DLD1 (cell line): ENCODE data around the gene GPR31.
"Not testable (repeated sequence)": the region's sequence is repeated elsewhere in the genome, so short reads cannot be mapped to it uniquely, and the experiment has no call there.

ENCODE experiments used
- in situ Hi-C: cut with HindIII; loops from 2 replicates; pipeline ENCODE4 v1.10.0; 2017; ENCODE audit warnings: low sequenced_read_pairs

The GPR31 gene, protein sequence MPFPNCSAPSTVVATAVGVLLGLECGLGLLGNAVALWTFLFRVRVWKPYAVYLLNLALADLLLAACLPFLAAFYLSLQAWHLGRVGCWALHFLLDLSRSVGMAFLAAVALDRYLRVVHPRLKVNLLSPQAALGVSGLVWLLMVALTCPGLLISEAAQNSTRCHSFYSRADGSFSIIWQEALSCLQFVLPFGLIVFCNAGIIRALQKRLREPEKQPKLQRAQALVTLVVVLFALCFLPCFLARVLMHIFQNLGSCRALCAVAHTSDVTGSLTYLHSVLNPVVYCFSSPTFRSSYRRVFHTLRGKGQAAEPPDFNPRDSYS

DNA sequence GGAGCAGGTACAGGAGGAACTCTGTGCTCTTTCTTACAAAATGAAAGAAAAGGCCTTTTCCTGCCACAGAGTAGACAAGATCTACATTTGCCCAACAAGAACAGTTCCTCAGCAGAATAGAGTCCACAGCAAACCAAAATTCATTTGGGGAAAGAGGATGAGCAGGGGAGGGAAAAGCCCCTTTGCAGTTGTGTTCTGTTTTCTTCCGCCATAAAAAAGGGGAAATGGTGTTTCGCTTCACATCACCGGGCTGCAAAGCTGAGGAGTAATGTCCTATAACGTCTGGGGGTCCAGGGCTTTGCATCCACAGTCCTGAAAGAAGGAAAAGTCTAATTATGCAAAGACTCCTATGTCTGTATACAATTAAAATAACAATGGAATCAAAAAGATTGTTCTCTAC is at the start of gene GPR31:
TSS of gene GPR31 (minus strand) at position 118 of the 400 bp plus-strand sequence. CDS start 149 bp downstream, outside the sequence.
- in situ Hi-C loops, result no loop called here

DNA sequence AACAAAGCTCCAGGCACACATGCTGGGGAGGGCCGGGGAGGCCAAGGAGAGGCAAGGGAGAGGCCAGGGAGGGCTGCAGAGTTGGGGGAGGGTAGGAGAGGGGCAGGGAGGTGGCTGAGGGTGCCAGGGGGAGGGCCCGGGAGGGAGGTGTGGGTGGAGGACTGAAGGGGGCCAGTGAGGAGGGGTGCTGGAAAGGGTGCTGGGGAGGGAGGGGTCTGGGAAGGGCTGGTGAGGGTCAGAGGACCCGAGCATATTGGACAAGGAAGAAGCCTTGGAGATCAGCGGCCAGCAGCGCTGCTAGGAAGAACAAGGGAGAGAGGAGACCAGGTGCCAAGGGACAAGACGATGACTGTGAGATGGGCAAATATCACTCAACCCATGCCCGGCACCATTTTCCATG is 49.7 kb upstream of the GPR31 start:
- in situ Hi-C loops, result no loop called here

DNA sequence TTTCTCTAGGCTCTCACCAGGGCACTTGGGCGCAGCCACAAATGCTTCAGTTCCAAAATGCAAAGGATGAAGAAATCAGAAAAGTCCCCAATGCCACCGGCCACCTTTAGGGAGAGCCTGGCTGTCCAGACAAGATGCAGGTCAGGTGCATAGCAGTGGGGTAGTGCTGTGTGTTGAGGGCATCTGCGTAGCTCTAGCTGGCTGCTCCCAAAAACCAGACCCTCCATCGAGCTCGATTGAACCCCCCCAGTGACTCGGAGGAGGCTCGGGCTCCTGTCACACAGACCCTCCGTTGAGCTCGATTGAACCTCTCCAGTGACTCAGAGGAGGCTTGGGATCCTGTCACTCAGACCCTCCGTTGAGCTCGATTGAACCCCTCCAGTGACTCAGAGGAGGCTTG is 47.5 kb upstream of the GPR31 start:
- in situ Hi-C loops, result not testable (repeated sequence)

DNA sequence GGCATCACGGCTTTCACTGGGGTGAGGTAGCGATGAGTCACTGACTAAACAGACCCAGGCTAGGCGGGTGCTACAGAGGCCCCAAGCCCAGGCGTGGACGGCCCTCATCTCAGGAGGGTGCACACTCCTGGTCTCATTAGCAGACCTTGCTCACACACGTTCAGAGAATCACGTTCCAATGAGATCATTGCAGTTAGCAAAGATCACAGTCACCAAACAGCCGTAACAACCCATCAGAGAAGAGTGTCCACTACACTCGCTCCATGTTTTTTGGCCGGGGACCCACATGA is 46.2 kb upstream of the GPR31 start:
- in situ Hi-C loops, result not testable (repeated sequence)

DNA sequence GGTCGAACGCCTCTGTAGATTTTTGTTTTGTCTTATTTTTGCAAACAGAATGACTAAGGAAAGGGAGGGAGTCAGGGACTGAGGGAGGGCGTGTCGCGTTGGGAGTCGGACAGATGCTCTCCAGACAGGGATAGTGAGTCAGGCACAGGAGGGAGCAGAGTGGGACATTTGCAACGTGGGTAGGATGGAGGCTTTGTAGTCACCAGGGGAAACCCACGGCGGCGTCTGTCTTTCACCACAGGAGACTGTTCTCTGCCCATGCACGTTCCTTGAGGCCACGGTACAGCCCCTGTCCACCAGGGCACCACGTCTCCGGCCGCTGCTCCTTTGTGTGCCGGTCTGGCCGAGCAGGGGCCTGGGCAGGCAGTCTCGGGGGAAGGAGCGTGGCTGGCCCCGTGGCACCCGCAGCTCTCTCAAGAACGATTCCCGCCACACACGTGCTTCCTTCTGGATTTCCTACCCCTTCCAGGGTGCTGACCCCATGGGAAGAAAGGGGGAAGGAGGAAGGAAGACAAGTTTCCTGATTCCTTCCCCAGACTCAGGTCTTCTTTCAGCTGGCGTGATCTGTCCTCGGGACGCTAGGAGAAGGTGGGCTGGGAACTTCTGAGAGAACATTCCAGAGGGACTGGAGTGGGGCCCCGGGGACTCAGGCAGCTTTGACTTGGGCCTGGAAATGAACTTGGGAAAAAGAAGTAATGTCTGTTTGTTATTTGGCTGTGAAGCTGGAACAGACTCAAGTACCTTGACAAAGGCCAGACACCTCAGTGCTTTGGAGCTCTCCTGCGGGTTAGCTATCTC is 45.7 kb upstream of the GPR31 start:
- in situ Hi-C loops, result not testable (repeated sequence)

DNA sequence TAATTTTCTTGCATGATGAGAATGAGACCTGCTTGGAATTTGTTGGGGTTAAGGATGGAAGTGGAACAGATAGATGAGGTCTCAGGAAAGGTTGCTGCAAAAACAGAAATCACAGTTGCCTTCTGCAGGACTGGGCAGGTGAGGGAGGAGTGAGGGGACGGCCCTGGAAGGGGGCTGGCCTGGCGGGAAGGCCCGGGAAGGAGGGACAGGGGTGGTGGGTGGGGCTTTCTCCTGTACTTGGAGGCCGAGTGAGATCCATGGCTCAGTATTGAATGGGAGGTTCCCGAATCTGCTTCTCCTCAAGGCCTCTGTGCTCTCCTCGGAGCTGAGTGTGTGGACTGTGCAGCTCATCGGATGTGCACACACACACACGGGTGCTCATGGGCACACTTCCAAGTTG is 44.8 kb upstream of the GPR31 start:
- in situ Hi-C loops, result not testable (repeated sequence)

DNA sequence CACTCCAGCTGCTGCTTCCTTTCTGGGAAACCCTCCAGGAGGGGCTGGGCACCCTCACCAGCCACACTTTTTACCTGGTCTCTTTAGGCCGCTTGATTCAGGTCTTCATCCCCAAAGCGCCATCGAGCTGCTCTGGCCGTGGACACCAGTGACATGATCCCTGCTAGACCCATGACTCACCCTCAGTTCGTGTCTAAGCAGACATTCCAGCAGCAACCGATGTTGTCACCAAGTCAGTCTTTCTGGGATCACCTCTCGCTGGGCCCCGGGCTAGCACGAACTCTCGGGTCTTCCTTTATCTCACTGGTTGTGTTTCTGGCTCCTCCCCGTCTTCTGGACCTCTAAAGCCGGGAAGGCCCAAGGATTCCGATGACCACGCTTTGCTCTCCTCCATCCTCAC is 43.0 kb upstream of the GPR31 start:
- in situ Hi-C loops, result no loop called here

DNA sequence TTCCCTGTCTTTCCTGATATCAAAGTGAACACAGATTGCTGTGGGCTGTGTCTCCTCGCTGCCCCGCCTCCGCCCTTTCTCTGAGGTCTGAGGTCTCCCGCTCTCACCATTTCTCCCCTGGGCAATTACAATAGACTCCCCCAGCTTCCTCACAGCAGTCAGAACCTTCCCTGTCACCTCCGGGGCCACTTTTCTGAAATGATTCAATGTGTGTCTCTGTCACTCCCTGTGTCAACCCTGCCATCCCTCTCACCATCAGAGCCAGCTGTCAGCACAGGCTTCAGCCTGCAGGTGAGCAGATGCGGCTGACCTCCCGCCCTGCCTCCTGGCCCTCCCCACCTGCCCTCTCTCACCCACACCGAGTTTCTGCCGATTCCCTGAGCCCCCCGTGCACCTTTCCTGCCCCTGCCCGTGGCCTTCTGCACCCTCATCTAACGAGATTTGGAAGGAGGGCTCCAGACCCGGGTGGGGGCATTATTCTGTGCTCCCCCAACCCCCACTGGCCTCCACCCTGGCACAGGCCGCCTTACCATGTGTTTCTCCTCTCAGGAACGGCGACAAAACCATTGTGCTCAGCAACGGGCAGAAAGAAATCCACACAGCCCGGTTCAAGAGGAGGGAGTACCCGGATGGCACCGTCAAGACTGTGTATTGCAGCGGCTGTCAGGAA is 38.3 kb upstream of the GPR31 start:
- in situ Hi-C loops, result not testable (repeated sequence)

DNA sequence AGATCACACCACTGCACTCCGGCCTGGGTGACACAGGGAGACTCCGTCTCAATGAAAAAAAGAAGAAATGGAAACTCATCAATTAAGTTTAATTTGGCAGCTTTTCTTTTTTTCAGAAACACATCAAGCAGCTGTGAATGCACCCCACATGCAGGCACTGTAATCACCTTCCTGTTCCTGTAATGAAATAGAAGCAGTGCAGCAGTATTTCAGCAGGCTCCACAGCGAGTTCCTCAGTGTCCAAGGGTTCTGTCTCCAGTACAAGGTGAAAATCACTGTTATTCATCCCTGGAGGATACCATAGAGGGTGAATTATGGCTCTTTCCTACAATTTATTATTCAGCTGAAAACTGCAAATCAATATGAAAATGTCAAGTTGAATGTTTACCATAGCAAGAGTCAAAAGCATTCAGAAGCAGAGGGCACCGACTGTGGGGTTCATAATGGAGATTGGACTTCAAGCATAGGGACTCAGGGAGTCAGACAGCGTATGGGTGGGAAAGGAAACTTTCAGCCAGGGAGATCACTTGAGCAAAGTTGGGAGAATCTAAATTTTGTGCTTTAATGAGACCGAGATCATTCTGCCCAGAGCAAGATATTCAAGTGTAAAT is 35.8 kb upstream of the GPR31 start:
- in situ Hi-C loops, result not testable (repeated sequence)

DNA sequence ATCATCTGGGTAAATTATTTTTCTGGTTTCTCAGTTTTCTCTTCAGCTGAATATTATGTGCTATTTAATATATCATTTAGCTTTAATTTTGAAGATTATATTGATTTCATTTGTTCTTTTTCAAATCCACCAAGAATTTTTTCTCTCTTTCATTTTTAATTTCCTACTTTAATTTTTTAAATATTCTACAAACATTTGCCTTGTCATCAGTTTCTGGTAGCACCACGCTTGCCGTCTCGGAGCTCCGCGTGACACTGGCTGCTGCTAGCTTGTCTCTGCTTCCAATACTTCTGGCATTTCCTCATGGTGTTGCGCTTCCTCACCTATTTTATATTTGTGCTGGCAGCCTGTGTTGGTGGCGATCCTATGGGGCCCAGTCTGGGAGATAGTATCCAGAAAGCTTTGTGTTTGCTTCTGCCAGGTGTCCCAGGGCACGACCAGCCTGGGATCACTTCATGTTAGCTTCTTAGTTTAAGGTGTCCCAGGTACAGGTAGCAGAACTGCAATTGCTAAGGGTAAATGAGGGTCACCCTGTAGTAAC is 33.3 kb upstream of the GPR31 start:
- in situ Hi-C loops, result not testable (repeated sequence)

DNA sequence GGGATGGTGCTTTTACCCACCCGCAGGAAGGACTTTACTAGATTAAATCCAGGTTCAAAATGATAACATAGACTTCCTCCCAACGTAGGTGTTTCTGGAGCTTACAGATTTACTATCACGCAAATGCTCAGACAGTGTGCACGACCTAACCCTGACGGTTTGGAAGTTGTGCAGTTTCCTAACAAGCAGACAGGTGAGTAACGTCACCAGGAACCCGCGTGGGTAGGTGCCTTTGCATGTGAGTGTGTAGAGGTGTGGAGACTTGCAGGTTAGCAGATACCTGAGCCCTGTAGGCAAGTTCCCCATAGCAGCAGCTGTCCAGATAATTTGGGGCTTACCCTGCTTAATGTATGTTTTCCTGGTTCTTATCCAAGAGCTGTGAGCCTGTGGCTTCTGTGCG is 29.5 kb upstream of the GPR31 start:
- in situ Hi-C loops, result not testable (repeated sequence)

DNA sequence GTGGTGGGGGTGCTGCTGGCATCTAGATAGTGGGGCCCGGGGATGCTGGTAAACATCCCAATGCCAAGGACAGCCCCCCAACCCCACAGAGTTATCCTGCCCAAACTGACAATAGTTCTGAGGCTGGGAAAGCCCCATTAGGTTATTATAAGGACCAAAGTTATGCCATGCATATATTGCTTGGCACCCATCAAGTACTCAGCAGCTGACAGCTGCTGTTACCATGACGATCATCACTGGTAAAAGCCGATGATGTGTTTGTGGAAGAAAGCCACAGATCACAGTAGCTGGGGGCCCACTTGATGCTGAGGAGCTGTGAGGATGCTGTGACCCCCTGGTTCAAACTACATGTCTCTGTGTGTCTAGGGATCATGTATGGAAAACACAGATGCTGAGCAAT is 27.3 kb upstream of the GPR31 start:
- in situ Hi-C loops, result not testable (repeated sequence)

DNA sequence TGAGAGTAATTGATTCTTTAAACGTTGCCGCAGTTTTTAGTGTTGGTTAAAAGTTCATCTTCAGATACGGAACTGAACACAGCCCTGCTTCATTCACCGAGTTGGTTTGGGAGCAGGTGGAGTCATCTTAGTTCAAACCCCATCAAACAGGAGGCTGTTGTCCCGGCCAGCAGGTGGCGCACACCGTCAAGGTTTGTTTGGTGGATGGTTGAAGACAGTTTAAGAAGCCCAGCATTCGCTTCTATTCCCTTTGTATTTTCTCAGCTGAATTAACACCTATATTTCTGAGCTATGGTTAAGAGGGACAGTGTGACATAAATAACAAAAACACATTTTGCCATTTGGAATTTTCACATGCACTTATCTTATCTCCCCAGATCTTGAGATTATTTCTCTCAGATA is 25.1 kb upstream of the GPR31 start:
- in situ Hi-C loops, result not testable (repeated sequence)

DNA sequence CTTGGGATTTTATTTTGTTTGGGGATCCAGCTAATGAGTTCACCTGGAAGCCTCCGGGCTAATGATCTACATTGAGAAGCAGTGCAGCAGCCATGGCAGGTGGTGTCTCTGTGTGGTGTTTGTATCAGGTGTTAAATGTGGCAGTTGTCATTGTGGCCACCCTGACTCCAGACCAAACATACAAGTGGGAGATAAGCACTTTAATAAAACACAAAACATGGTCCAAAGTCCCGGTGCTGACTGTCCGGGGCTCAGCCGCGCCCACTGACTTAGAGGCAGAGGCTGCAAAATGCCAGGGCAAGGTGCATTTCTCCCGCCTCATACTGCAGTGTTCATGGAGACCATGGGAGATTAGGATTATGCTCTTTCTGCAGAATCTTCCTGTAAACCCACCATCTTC is 23.6 kb upstream of the GPR31 start:
- in situ Hi-C loops, result not testable (repeated sequence)

DNA sequence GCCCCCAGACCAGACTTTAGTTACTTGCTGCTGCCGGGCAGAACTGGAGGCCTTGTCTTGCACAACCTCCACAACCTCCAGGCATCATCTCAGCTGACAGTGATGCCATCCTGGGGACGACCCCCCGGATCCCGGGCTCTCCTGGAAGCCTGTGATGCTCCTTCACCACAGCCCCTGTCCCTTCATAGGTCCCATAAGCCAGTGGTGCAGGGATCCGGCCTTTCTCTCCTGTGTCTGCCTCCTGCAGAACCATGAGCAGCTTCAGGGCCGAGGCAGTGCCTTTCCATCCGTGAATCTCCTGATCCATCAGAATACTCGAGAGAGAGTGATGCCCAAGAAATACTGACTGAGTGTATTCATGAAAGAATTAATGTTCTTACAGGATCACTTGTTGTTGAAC is 22.3 kb upstream of the GPR31 start:
- in situ Hi-C loops, result not testable (repeated sequence)

DNA sequence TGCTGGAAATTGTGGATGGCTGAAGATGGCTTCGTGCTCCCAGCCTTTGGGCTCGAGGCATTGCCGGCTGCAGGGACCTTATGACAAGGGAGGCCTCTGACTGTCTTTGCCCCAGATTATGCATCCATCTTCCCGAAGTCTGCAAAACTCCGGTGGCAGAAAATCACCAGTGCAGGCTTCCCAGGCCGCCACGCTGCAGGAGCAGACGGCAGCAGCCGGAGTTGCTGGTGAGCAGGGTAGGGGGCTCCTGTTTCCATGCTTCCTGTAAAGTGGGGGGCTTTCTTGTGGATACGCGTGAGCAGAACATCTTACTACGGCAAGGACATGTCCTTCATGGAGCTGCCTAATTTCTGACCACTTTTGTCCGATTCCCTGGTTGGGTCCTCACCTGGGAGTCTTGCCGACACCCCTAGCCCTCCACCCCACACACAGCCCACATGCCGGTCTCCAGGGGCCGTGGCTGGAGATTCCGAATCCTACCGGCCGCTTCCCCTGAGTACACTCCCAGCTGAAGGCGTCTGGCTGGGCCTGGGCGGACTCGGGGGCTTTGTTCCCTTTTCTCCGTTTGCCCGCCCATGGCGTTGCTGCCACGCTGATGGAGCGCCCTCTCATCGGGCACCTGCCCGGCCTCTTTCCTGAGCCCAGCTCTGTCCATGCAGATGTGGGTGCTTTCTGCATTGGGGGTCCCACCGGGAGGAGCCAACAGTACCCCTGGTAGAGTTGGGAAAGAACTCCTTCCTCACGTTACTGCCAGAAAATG is 21.3 kb upstream of the GPR31 start:
- in situ Hi-C loops, result not testable (repeated sequence)

DNA sequence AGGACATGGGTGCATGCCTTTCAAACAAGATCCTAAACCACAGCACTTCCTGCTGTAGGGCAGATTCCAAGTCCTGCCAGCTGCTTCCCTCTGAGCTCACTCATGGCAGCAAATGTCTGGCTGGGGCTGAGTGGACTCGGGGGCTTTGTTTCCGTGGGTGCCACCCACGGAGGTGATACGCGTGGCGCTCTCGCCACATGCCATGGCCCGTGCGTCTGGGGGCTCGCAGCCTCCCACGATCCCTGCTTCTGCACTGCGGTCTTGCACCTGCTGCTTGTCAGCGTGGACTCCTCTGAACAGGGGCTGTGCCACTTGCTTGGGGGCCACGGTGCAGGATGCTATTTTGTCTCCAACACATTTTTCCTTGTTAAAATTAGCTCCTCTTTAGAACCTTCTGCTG is 19.5 kb upstream of the GPR31 start:
- in situ Hi-C loops, result not testable (repeated sequence)

DNA sequence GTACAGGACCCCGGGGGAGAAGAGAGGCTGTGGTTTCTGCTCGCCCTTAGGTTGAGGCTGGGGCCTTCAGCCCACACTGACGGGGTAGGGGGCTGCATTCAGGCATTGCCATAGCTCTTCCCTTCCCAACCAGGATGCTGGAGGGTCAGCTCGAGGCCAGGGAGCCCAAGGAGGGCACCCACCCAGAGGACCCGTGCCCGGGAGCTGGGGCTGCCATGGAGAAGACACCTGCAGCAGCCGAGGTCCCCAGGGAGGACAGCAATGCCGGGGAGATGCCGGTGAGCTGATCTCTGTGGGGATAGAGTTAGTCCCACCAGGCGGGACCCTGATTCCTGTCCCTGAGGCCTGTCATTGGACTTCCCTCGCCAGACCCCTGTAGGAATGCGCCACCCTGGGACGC is 14.2 kb upstream of the GPR31 start:
- in situ Hi-C loops, result not testable (repeated sequence)

DNA sequence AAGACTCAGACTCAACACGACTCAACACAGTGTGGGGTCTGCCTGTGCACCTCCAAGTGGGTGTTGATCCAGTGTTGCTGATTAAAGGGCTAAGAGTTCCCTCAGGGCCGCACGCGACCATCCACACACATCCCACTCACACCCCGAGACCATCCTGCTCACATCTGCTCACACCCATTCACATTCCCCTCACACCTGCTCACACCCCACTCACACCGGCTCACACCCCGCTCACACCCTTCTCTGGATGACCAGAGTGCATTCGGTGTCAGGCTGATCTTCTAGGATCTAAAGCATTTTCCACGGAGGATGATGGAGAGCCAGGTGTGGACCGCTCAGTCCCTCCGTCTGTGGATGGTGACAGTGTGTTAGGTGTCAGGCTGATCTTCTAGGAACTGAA is 13.5 kb upstream of the GPR31 start:
- in situ Hi-C loops, result not testable (repeated sequence)

DNA sequence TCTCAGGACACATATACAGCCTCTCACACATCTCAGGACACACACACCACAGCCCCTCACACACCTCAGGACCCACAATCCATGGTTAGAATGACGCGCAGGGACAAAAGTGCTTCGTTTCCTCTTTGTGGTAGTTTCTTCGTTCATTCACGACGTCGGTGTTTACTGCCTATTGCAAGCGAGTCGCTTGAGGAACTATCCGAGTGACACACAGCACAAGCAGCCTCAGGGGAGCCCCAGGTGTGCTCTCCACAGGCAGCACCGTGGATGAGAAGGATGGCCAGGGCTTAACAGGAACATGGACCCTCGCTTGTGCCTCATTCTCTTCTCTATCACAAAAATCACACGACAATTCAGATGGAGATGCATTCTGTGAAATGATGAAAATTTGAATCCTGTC is 12.1 kb upstream of the GPR31 start:
- in situ Hi-C loops, result not testable (repeated sequence)

DNA sequence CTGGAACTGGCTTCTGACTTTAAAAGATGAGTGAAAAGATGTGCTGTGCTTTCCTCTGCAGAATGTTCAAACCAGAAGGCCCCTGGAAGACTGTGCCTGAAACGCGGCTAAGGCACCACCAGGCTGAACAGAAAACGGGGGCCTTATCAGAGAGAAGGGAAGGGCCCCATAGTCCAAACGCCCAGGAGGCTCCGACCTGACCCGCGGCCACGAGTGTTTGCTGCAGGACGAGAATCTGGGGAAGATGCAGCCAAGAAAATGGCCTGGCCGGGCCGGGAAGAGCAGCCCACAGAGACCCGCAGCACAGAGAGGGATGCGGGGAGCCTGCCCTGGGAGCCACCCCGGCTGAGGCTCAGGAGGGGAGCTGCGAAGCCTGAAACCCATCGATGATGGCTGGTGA is 10.5 kb upstream of the GPR31 start:
- in situ Hi-C loops, result not testable (repeated sequence)
